HepG2 (cell line): ENCODE results near the gene KHK. TPM values are rescaled to one million over a fixed set of nuclear protein-coding genes. Genes with fewer than 3 reads are reported as not detected.
A peak's percentile ranks its signal among the peaks of the same experiment; 100 is the strongest.

Experiments used
- FOSL1 ChIP-seq: sonication (generic); formaldehyde crosslinking; IDR thresholded peaks from 2 replicates; pipeline ENCODE4 v1.9.0; 2021; ENCODE audit warnings: missing genetic modification reagents, borderline replicate concordance
- HBP1 ChIP-seq: IDR thresholded peaks from 2 replicates; pipeline ENCODE4 v1.6.1; 2016; ENCODE audit warnings: low read depth, control low read depth
- LRRFIP1 ChIP-seq: sonication (generic); formaldehyde crosslinking; conservative IDR thresholded peaks from 2 replicates; pipeline ENCODE4 v1.4.0; 2020; ENCODE audit warnings: missing genetic modification reagents
- PRDM15 ChIP-seq: sonication (generic); formaldehyde crosslinking; IDR thresholded peaks from 2 replicates; pipeline ENCODE4 v1.4.0; 2020; ENCODE audit warnings: missing genetic modification reagents
- SMC3 ChIP-seq: IDR thresholded peaks from 2 replicates; pipeline ENCODE4 v1.6.1; 2011; ENCODE audit warnings: low read length, improper control_type of control experiment
- ZBTB26 ChIP-seq: IDR thresholded peaks from 2 replicates; pipeline ENCODE4 v1.6.1; 2016; ENCODE audit warnings: missing compliant biosample characterization, missing genetic modification reagents, borderline replicate concordance
- ZNF431 ChIP-seq: sonication (generic); formaldehyde crosslinking; IDR thresholded peaks from 2 replicates; pipeline ENCODE4 v1.9.0; 2022; ENCODE audit warnings: missing genetic modification reagents, low read depth, mild to moderate bottlenecking, borderline replicate concordance
- ZNF44 ChIP-seq: sonication (generic); formaldehyde crosslinking; IDR thresholded peaks from 2 replicates; pipeline ENCODE4 v1.5.1; 2020; ENCODE audit warnings: mild to moderate bottlenecking, missing genetic modification reagents
- ZNF512 ChIP-seq: sonication (generic); formaldehyde crosslinking; IDR thresholded peaks from 2 replicates; pipeline ENCODE4 v1.4.0; 2020; ENCODE audit warnings: mild to moderate bottlenecking, missing genetic modification reagents
- ZNF619 ChIP-seq: sonication (generic); formaldehyde crosslinking; IDR thresholded peaks from 2 replicates; pipeline ENCODE4 v1.4.0; 2020; ENCODE audit warnings: mild to moderate bottlenecking, missing genetic modification reagents
- ZNF773 ChIP-seq: sonication (generic); formaldehyde crosslinking; IDR thresholded peaks from 2 replicates; pipeline ENCODE4 v1.4.0; 2020; ENCODE audit warnings: missing genetic modification reagents, borderline replicate concordance
- ZSCAN12 ChIP-seq: sonication (generic); formaldehyde crosslinking; IDR thresholded peaks from 2 replicates; pipeline ENCODE4 v1.9.0; 2021; ENCODE audit warnings: mild to moderate bottlenecking, missing genetic modification reagents
- polyA plus RNA-seq, 8 experiments: library from polyadenylated mRNA; depleted of rRNA in 3 of 8; stranded (reverse) in 7 of 8; unstranded in 1 of 8; fragments of >200 nt; fragmentation: Illumina TruSeq in 4 of 8; extraction: Trizol in 4 of 8; gene quantifications; 2 replicates each; pipeline versions ENCODE4 v1.2.1 to v1.2.3, GENCODE V29; 2011 to 2016; ENCODE audit warnings: low read depth in 4 of 8, missing spikeins in 1 of 8, mixed read lengths in 1 of 8; ENCODE audit not compliant: insufficient read depth in 1 of 8
- total RNA-seq, 5 experiments: library from RNA; depleted of rRNA; stranded (reverse); fragments of >200 nt; fragmentation: Illumina TruSeq; extraction: Trizol; gene quantifications; 2 replicates each; pipeline ENCODE4 v1.2.3, GENCODE V29; 2016; ENCODE audit warnings: low read depth in 1 of 5

KHK gene
- total and polyA plus RNA-seq, 2 of the 13 experiments (the other 11 are each of a cell fraction or from before 2014, with no cell fraction given) = 40.9 to 99.2 TPM

- peak; percentile 81 for TF ChIP-seq HBP1 (CRISPR knock-in tag)
- peak; percentile 93; the same call in 1 of the 2 replicates for TF ChIP-seq ZSCAN12
- peak; percentile 57; the same call in 1 of the 2 replicates for TF ChIP-seq PRDM15
- no peak for TF ChIP-seq ZNF431
- 0 out of 2 replicates have a peak, but pooled peaks have one; percentile 37 for TF ChIP-seq ZNF512 (CRISPR knock-in tag)
- no peak for TF ChIP-seq LRRFIP1 (CRISPR knock-in tag)
- TF ChIP-seq ZNF619 (CRISPR knock-in tag) = peak; percentile 63
- peak; percentile 90 for TF ChIP-seq ZBTB26 (CRISPR knock-in tag)
- peak; percentile 93; the same call in 1 of the 2 replicates for TF ChIP-seq ZNF44 (CRISPR knock-in tag)
- no peak for TF ChIP-seq SMC3
- TF ChIP-seq ZNF773 (CRISPR knock-in tag) = peak; percentile 51; the same call in 1 of the 2 replicates
- no peak for TF ChIP-seq FOSL1
Observed at GRCh38 chr2:27050996-27051901, 35.3 kb upstream of the KHK start, which contains the start of gene AGBL5 (continued).
